Ascending aorta (tissue), 2 donors: ENCODE measurements around the gene NRXN2. TPM values are rescaled to one million over a fixed set of nuclear protein-coding genes. Genes with fewer than 3 reads are reported as not detected.

ENCODE experiments used
- DNase-seq, 2 donors: peaks; one replicate each; pipeline ENCODE4 v3.0.0-alpha.2; 2019; ENCODE audit warnings: low spot score in 2 of 2
- H3K27ac ChIP-seq, 2 donors: fragments of 200-600 bp; sonication (generic); one replicate each; pipeline ENCODE4 v1.5.1; 2016 to 2017; ENCODE audit warnings: mild to moderate bottlenecking in 1 of 2
- H3K27me3 ChIP-seq: fragments of 200-600 bp; sonication (generic); one replicate; pipeline ENCODE4 v1.5.1; 2017
- H3K36me3 ChIP-seq, 2 donors: fragments of 200-600 bp; sonication (generic); one replicate each; pipeline ENCODE4 v1.5.1; 2016
- H3K4me1 ChIP-seq, 2 donors: fragments of 200-600 bp; sonication (generic); one replicate each; pipeline ENCODE4 v1.5.1; 2016 to 2017; ENCODE audit warnings: mild to moderate bottlenecking in 1 of 2
- H3K4me3 ChIP-seq, 2 donors: fragments of 200-600 bp; sonication (generic); one replicate each; pipeline ENCODE4 v1.5.1; 2016 to 2017; ENCODE audit warnings: mild to moderate bottlenecking in 1 of 2
- H3K9me3 ChIP-seq, 2 donors: fragments of 200-600 bp; sonication (generic); one replicate each; pipeline ENCODE4 v1.5.1; 2016
- CTCF ChIP-seq, 3 experiments: fragments of 200-600 bp in 2 of 3; fragments of 450-650 bp in 1 of 3; sonication (generic) in 2 of 3; IDR thresholded peaks; one replicate each; pipeline ENCODE4 v1.5.1; 2016 to 2019; ENCODE audit warnings: antibody characterized with exemption in 3 of 3, mild to moderate bottlenecking in 1 of 3, moderate library complexity in 1 of 3
- intact Hi-C: fragments of 100-400 bp; cut with DNase I; formaldehyde crosslinking; loops from one replicate; pipeline ENCODE4 v1.15.1; 2023
- total RNA-seq: library from RNA; depleted of rRNA; stranded (reverse); fragments of >200 nt; gene quantifications from one replicate; pipeline ENCODE4 v1.1.0, GENCODE V29; 2016

NRXN2 gene
- total RNA-seq, 1 donor from 2014 or later: 26.0 TPM

GRCh38 chr11:64696045-64696444 lies 27.0 kb downstream of the NRXN2 start:
- H3K4me3 ChIP-seq: no peak overlapping the region
- H3K36me3 ChIP-seq: no peaks in the 10 kb centered on the region
- no peak for TF ChIP-seq CTCF (IDR thresholded peaks at IDR 0.05)
- no peaks in the 10 kb centered on the region for H3K4me1 ChIP-seq
- no peaks in the 10 kb centered on the region for H3K27me3 ChIP-seq
- no peak for DNase-seq
- no peaks in the 10 kb centered on the region for H3K9me3 ChIP-seq
- intact Hi-C loops: no loop called here
- H3K27ac ChIP-seq: no peak overlapping the region

- H3K9me3 ChIP-seq: no peaks in the 10 kb centered on the region
- no peak for TF ChIP-seq CTCF (IDR thresholded peaks at IDR 0.05)
- no peak overlapping the region for H3K27ac ChIP-seq
- DNase-seq: no peak
- intact Hi-C loops: no loop called here
- H3K4me3 ChIP-seq: no peak overlapping the region
- no peaks in the 10 kb centered on the region for H3K36me3 ChIP-seq
- no peaks in the 10 kb centered on the region for H3K4me1 ChIP-seq
- H3K27me3 ChIP-seq: no peaks in the 10 kb centered on the region
Observed at GRCh38 chr11:64695548-64695947, 27.4 kb downstream of the NRXN2 start.

GRCh38 chr11:64694821-64695365 lies 28.1 kb downstream of the NRXN2 start:
- Histone ChIP-seq H3K36me3 (no peaks in the 10 kb centered on the region), H3K9me3 (no peaks in the 10 kb centered on the region), H3K4me3 (no peak overlapping the region), H3K27ac (no peak overlapping the region), H3K4me1 (no peaks in the 10 kb centered on the region), H3K27me3 (no peaks in the 10 kb centered on the region)
- intact Hi-C loops: no loop called here
- DNase-seq: no peak
- no peak for TF ChIP-seq CTCF (IDR thresholded peaks at IDR 0.05)

GRCh38 chr11:64694026-64694755 lies 28.8 kb downstream of the NRXN2 start:
- Histone ChIP-seq H3K27ac (no peak overlapping the region), H3K36me3 (no peaks in the 10 kb centered on the region), H3K4me3 (no peak overlapping the region), H3K27me3 (no peaks in the 10 kb centered on the region), H3K4me1 (no peaks in the 10 kb centered on the region), H3K9me3 (no peaks in the 10 kb centered on the region)
- DNase-seq: no peak
- TF ChIP-seq CTCF (IDR thresholded peaks at IDR 0.05): no peak
- intact Hi-C loops: no loop called here

GRCh38 chr11:64692764-64693331 lies 30.1 kb downstream of the NRXN2 start:
- no peak overlapping the region for H3K4me3 ChIP-seq
- peaks cover 5 to 10% of the 10 kb centered on the region in 2 donors for H3K4me1 ChIP-seq
- no peak for TF ChIP-seq CTCF (IDR thresholded peaks at IDR 0.05)
- intact Hi-C loops: no loop called here
- no peaks in the 10 kb centered on the region for H3K27me3 ChIP-seq
- H3K27ac ChIP-seq: no peak overlapping the region
- no peaks in the 10 kb centered on the region for H3K36me3 ChIP-seq
- no peaks in the 10 kb centered on the region for H3K9me3 ChIP-seq
- no peak for DNase-seq
